Ishikawa (cell line): ENCODE results near the gene PPM1L.

ENCODE experiments used
- CEBPB ChIP-seq: IDR thresholded peaks from 2 replicates; pipeline ENCODE4 v1.6.1; 2012
- CREB1 ChIP-seq: IDR thresholded peaks from 2 replicates; pipeline ENCODE4 v1.6.1; 2012; ENCODE audit warnings: low read depth
- EGR1 ChIP-seq: IDR thresholded peaks from 2 replicates; pipeline ENCODE4 v1.6.1; 2012
- EP300 ChIP-seq: IDR thresholded peaks from 2 replicates; pipeline ENCODE4 v1.6.1; 2012; ENCODE audit warnings: borderline replicate concordance
- FOXM1 ChIP-seq: IDR thresholded peaks from 2 replicates; pipeline ENCODE4 v1.6.1; 2012; ENCODE audit warnings: low read depth, borderline replicate concordance
- NFIC ChIP-seq: IDR thresholded peaks from 2 replicates; pipeline ENCODE4 v1.6.1; 2012
- RAD21 ChIP-seq: IDR thresholded peaks from 2 replicates; pipeline ENCODE4 v1.6.1; 2012; ENCODE audit warnings: low read depth
- TAF1 ChIP-seq: IDR thresholded peaks from 2 replicates; pipeline ENCODE4 v1.6.1; 2012; ENCODE audit warnings: low read depth, mild to moderate bottlenecking
- TCF12 ChIP-seq: IDR thresholded peaks from 2 replicates; pipeline ENCODE4 v1.6.1; 2012; ENCODE audit warnings: low read depth
- TEAD4 ChIP-seq: IDR thresholded peaks from 2 replicates; pipeline ENCODE4 v1.6.1; 2012
- YY1 ChIP-seq: IDR thresholded peaks from 2 replicates; pipeline ENCODE4 v1.6.1; 2012; ENCODE audit warnings: low read depth
- ZBTB7A ChIP-seq: IDR thresholded peaks from 2 replicates; pipeline ENCODE4 v1.6.1; 2012; ENCODE audit warnings: low read depth
- TF ChIP-seq, protein P1 (sequence below): IDR thresholded peaks from 2 replicates; pipeline ENCODE4 v1.6.1; 2012
- TF ChIP-seq, protein P2 (sequence below): IDR thresholded peaks from 2 replicates; pipeline ENCODE4 v1.6.1; 2012; ENCODE audit warnings: low read depth, mild to moderate bottlenecking
- TF ChIP-seq, protein P3 (sequence below): IDR thresholded peaks from 2 replicates; pipeline ENCODE4 v1.6.1; 2012

Gene PPM1L

DNA sequence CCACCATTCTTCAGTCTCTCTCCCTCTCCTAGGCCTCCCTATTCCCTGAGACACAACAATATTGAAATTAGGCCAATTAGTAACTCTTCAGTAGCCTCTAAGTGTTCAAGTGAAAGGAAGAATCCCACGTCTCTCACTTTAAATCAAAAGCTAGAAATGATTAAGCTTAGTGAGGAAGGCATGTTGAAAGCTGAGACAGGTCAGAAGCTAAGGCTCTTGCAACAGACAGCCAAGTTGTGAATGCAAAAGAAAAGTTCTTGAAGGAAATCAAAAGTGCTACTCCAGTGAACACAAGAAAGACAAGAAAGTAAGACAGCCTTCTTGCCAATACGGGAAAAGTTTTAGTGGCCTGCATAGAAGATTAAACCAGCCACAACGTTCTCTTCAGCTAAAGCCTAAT, 41.3 kb downstream of the PPM1L start:
- TF ChIP-seq TAF1 (no peak), CREB1 (no peak), EGR1 (no peak), YY1 (no peak), EP300 (no peak), RAD21 (no peak), NFIC (no peak), TEAD4 (no peak), CEBPB (no peak), ZBTB7A (no peak), FOXM1 (no peak), TCF12 (no peak)
- TF ChIP-seq, protein P1, sequence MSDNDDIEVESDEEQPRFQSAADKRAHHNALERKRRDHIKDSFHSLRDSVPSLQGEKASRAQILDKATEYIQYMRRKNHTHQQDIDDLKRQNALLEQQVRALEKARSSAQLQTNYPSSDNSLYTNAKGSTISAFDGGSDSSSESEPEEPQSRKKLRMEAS, result no peak
- TF ChIP-seq, protein P2, sequence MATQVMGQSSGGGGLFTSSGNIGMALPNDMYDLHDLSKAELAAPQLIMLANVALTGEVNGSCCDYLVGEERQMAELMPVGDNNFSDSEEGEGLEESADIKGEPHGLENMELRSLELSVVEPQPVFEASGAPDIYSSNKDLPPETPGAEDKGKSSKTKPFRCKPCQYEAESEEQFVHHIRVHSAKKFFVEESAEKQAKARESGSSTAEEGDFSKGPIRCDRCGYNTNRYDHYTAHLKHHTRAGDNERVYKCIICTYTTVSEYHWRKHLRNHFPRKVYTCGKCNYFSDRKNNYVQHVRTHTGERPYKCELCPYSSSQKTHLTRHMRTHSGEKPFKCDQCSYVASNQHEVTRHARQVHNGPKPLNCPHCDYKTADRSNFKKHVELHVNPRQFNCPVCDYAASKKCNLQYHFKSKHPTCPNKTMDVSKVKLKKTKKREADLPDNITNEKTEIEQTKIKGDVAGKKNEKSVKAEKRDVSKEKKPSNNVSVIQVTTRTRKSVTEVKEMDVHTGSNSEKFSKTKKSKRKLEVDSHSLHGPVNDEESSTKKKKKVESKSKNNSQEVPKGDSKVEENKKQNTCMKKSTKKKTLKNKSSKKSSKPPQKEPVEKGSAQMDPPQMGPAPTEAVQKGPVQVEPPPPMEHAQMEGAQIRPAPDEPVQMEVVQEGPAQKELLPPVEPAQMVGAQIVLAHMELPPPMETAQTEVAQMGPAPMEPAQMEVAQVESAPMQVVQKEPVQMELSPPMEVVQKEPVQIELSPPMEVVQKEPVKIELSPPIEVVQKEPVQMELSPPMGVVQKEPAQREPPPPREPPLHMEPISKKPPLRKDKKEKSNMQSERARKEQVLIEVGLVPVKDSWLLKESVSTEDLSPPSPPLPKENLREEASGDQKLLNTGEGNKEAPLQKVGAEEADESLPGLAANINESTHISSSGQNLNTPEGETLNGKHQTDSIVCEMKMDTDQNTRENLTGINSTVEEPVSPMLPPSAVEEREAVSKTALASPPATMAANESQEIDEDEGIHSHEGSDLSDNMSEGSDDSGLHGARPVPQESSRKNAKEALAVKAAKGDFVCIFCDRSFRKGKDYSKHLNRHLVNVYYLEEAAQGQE, result no peak

DNA sequence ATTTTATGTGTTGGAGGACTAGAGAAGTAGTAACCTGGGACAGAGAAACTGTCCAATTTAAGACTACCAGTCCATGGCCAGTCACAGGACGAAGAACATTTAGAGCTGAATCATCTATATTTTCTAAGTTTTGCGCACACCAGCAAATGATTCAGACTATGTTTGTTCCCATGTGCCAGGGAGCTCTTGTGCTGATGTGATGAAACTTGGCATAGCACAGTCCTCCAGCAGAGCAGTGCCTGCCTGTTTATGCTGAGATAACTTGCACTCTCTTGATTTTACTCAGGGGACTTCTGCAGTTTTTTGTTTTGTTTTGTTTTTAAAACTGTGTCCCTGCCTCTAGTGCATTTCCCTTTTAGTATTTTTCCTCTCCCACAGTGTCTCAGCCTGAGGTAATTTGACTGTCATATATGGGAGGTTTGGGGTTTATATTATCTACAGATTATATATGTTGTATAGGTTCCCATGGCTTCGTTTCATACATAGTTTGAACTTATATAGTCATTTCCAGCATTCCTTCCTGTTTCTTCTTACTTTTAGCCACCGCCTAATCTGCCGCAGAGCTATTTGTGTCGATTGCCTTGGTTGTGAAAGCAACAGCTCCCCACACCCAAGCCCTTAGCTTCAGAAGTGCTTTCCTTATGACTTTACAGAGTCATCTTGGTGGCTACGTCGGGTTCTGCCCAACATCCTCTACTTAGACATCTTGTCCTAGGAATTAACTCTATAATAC, 45.5 kb downstream of the PPM1L start:
- TF ChIP-seq TCF12 (no peak), YY1 (no peak), FOXM1 (no peak), NFIC (no peak), TAF1 (no peak), EP300 (no peak), CEBPB (no peak), RAD21 (no peak), TEAD4 (no peak), CREB1 (no peak), ZBTB7A (no peak), EGR1 (no peak)
- TF ChIP-seq, protein P3, sequence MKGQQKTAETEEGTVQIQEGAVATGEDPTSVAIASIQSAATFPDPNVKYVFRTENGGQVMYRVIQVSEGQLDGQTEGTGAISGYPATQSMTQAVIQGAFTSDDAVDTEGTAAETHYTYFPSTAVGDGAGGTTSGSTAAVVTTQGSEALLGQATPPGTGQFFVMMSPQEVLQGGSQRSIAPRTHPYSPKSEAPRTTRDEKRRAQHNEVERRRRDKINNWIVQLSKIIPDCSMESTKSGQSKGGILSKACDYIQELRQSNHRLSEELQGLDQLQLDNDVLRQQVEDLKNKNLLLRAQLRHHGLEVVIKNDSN, result no peak
- TF ChIP-seq, protein P1, result no peak
- TF ChIP-seq, protein P2, result no peak

DNA sequence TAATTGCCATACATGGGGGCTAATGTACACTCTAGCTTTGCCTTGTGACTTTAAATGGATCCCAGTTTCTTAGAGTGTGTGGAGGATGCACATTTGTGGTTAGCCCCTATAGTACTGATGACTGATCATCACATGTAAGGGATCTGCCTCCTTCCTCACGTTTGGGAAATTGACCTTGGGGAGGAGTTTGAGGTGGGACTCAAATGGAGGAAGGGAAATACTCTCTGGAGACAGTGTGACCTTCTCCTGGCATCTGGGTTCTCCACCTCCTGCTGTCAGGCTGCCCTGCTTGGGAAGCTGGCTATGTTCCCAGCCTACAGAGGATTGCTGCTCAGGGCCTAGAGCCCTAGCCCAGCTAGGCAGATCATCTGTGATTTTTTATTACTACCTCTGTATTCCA, 48.7 kb downstream of the PPM1L start:
- TF ChIP-seq, protein P3, result no peak
- TF ChIP-seq, protein P1, result no peak
- no peak for TF ChIP-seq NFIC

DNA sequence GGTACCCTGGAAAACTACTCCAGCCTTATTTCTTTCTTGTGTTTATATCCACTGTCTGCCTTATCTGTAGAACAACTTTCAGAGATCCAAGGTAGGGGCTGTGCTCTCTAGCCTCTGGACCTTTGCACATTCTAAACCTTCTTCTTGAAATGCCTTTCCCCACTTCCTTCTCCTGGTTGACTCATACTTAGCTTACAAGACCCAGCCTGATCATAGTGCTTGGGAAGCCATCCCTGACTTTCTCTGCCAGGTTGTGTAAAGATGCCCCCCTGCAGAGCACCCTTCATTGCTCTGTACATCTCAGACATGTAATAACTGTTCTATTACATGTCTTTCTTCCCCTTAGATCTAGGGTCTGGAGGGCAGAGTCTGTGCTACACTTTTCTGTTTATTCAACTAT, 50.1 kb downstream of the PPM1L start:
- TF ChIP-seq, protein P3, result no peak
- TF ChIP-seq EGR1, result no peak
- no peak for TF ChIP-seq NFIC
- TF ChIP-seq ZBTB7A, result no peak
- TF ChIP-seq YY1, result no peak
- no peak for TF ChIP-seq TCF12
- no peak for TF ChIP-seq EP300
- TF ChIP-seq TAF1, result no peak
- TF ChIP-seq TEAD4, result no peak
- TF ChIP-seq CREB1, result no peak
- TF ChIP-seq FOXM1, result no peak
- TF ChIP-seq, protein P2, result no peak
- no peak for TF ChIP-seq RAD21
